K562 (cell line): ENCODE results near the gene ATP6V0E1. TPM values are rescaled to one million over a fixed set of nuclear protein-coding genes. Genes with fewer than 3 reads are reported as not detected.

Experiments
- ARID1B ChIP-seq: fragments of 450-650 bp; IDR thresholded peaks from 2 replicates; pipeline ENCODE4 v1.6.1; 2016; ENCODE audit warnings: antibody characterized with exemption, mild to moderate bottlenecking, inconsistent platforms
- ARID3A ChIP-seq: IDR thresholded peaks from 2 replicates; pipeline ENCODE4 v1.6.1; 2012; ENCODE audit warnings: low read depth, low read length, improper control_type of control experiment, borderline replicate concordance
- CBFA2T2 ChIP-seq: fragments of 450-650 bp; conservative IDR thresholded peaks from 2 replicates; pipeline ENCODE4 v1.6.1; 2017; ENCODE audit warnings: mild to moderate bottlenecking
- CBX3 ChIP-seq, 2 experiments: IDR thresholded peaks; 1 replicate in 1 of 2; 2 replicates in 1 of 2; pipeline ENCODE4 v1.6.1; 2012; ENCODE audit warnings: inconsistent platforms in 2 of 2, low read length in 2 of 2, borderline replicate concordance in 1 of 2, control low read depth in 1 of 2
- CHD2 ChIP-seq: IDR thresholded peaks from 2 replicates; pipeline ENCODE4 v1.6.1; 2011; ENCODE audit warnings: low read depth, low read length
- ELF4 ChIP-seq: fragments of 450-650 bp; formaldehyde crosslinking; IDR thresholded peaks from 2 replicates; pipeline ENCODE4 v1.4.0; 2022; ENCODE audit warnings: missing genetic modification characterization
- ESRRA ChIP-seq: fragments of 450-650 bp; IDR thresholded peaks from 2 replicates; pipeline ENCODE4 v1.6.1; 2014; ENCODE audit warnings: low read depth, mild to moderate bottlenecking, moderate library complexity, borderline replicate concordance
- GABPA ChIP-seq: fragments of 200-800 bp; sonication (Bioruptor generic); conservative IDR thresholded peaks from 2 replicates; pipeline ENCODE4 v1.6.1; 2016; ENCODE audit warnings: low read depth, missing genetic modification characterization, missing compliant biosample characterization
- GTF2F1 ChIP-seq: IDR thresholded peaks from 2 replicates; pipeline ENCODE4 v1.6.1; 2011; ENCODE audit warnings: low read depth, low read length, improper control_type of control experiment
- HIVEP1 ChIP-seq: fragments of 250-450 bp; sonication (Bioruptor Pico); IDR thresholded peaks from 2 replicates; pipeline ENCODE4 v1.4.0; 2020; ENCODE audit warnings: mild to moderate bottlenecking
- HNRNPL ChIP-seq: fragments of 200-400 bp; formaldehyde crosslinking; IDR thresholded peaks from 2 replicates; pipeline ENCODE4 v1.6.1; 2017; ENCODE audit warnings: low read depth, mild to moderate bottlenecking, low read length
- KDM5B ChIP-seq: fragments of 200-600 bp; sonication (generic); IDR thresholded peaks from 2 replicates; pipeline ENCODE4 v1.6.1; 2012; ENCODE audit warnings: low read depth, mild to moderate bottlenecking, moderate library complexity, low read length, control low read depth, inconsistent platforms; ENCODE audit not compliant: insufficient replicate concordance
- MAZ ChIP-seq, 2 experiments: fragments of 450-650 bp in 1 of 2; sonication (generic) in 1 of 2; formaldehyde crosslinking; IDR thresholded peaks in 1 of 2; conservative IDR thresholded peaks in 1 of 2; 2 replicates each; pipeline versions ENCODE4 v1.4.0 to v1.5.0; 2020; ENCODE audit warnings: mild to moderate bottlenecking in 1 of 2, missing genetic modification reagents in 1 of 2
- MTA2 ChIP-seq: fragments of 450-650 bp; IDR thresholded peaks from 2 replicates; pipeline ENCODE4 v1.6.1; 2016; ENCODE audit warnings: low read depth
- NCOR1 ChIP-seq: fragments of 450-650 bp; IDR thresholded peaks from 2 replicates; pipeline ENCODE4 v1.6.1; 2016; ENCODE audit warnings: mild to moderate bottlenecking, moderate library complexity
- NONO ChIP-seq, 2 experiments: fragments of 200-400 bp in 1 of 2; fragments of 450-650 bp in 1 of 2; formaldehyde crosslinking in 1 of 2; IDR thresholded peaks; 2 replicates each; pipeline ENCODE4 v1.6.1; 2017; ENCODE audit warnings: low read depth in 2 of 2, mild to moderate bottlenecking in 2 of 2, moderate library complexity in 2 of 2, low read length in 1 of 2
- PBX2 ChIP-seq, 2 experiments: IDR thresholded peaks in 1 of 2; conservative IDR thresholded peaks in 1 of 2; 2 replicates each; pipeline ENCODE4 v1.6.1; 2016; ENCODE audit warnings: low read depth in 2 of 2, mild to moderate bottlenecking in 1 of 2, missing compliant biosample characterization in 1 of 2, missing genetic modification characterization in 1 of 2, moderate library complexity in 1 of 2
- PCBP2 ChIP-seq: fragments of 200-400 bp; formaldehyde crosslinking; IDR thresholded peaks from 2 replicates; pipeline ENCODE4 v1.6.1; 2018; ENCODE audit warnings: low read length, low read depth, mild to moderate bottlenecking, moderate library complexity; ENCODE audit not compliant: poor library complexity, severe bottlenecking
- POLR2AphosphoS5 ChIP-seq: IDR thresholded peaks from 2 replicates; pipeline ENCODE4 v1.6.1; 2011; ENCODE audit warnings: mild to moderate bottlenecking, low read depth, low read length, moderate library complexity; ENCODE audit not compliant: control insufficient read depth, insufficient read depth
- PTRF ChIP-seq: fragments of 450-650 bp; IDR thresholded peaks from 2 replicates; pipeline ENCODE4 v1.6.1; 2016; ENCODE audit warnings: mild to moderate bottlenecking, missing genetic modification characterization, missing compliant biosample characterization
- SAFB ChIP-seq: fragments of 200-400 bp; formaldehyde crosslinking; IDR thresholded peaks from 2 replicates; pipeline ENCODE4 v1.6.1; 2017; ENCODE audit warnings: low read depth, low read length, borderline replicate concordance
- SRSF7 ChIP-seq: fragments of 200-400 bp; formaldehyde crosslinking; optimal IDR thresholded peaks from 2 replicates; pipeline ENCODE3; 2017; ENCODE audit warnings: mild to moderate bottlenecking, low read depth, low read length
- TFAP4 ChIP-seq: sonication (generic); formaldehyde crosslinking; IDR thresholded peaks from 2 replicates; pipeline ENCODE4 v1.8.0; 2022; ENCODE audit warnings: missing genetic modification reagents, mild to moderate bottlenecking, moderate library complexity, borderline replicate concordance
- ZKSCAN8 ChIP-seq: fragments of 200-800 bp; sonication (Bioruptor generic); IDR thresholded peaks from 2 replicates; pipeline ENCODE4 v1.6.1; 2016; ENCODE audit warnings: missing genetic modification characterization, missing compliant biosample characterization
- polyA plus RNA-seq, 8 experiments: library from polyadenylated mRNA; depleted of rRNA in 4 of 8; stranded (reverse) in 5 of 8; unstranded in 3 of 8; fragments of >200 nt; fragmentation: Nextera tagmentation in 2 of 8; fragmentation: Illumina TruSeq in 1 of 8; extraction: Ambion mirVana in 2 of 8; extraction: Trizol in 1 of 8; gene quantifications; 2 replicates each; pipeline versions ENCODE4 v1.2.1 to v1.2.3, GENCODE V29; 2011 to 2014; ENCODE audit warnings: inconsistent platforms in 1 of 8, missing spikeins in 1 of 8
- total RNA-seq, 7 experiments: library from RNA; depleted of rRNA in 6 of 7; stranded (reverse); fragments of >200 nt in 6 of 7; fragmentation: Illumina TruSeq in 2 of 7; extraction: Trizol in 2 of 7; gene quantifications; 2 replicates each; pipeline versions ENCODE4 v1.2.1 to v1.2.3, GENCODE V29; 2011 to 2021; ENCODE audit warnings: low replicate concordance in 1 of 7

ATP6V0E1 gene
- total and polyA plus RNA-seq, 9 of the 15 experiments (the other 6 are each of a cell fraction or from before 2014, with no cell fraction given) = 63.8 to 395 (median 112) TPM

GRCh38 chr5:173029499-173029921 is 45.9 kb downstream of the ATP6V0E1 start (continued):
- TF ChIP-seq CBX3 (IDR thresholded peaks at IDR 0.05; ENCODE audit: borderline replicate concordance in 1 of 2, low read length in 2 of 2) (no peak), PTRF (tag) (no peak), GTF2F1 (no peak), TFAP4 (CRISPR knock-in tag) (no peak), HNRNPL (no peak), PBX2 (CRISPR knock-in tag; IDR thresholded peaks at IDR 0.05; ENCODE audit: low read depth) (no peak), PBX2 (tag; conservative IDR thresholded peaks at IDR 0.05; ENCODE audit: low read depth) (peak; percentile 43), SAFB (no peak), ELF4 (CRISPR knock-in tag) (0 out of 2 replicates have a peak, but pooled peaks have one; percentile 38), ARID3A (0 out of 2 replicates have a peak, but pooled peaks have one; percentile 44), NCOR1 (peak; percentile 56), CBFA2T2 (peak; percentile 64), ESRRA (no peak), NONO (IDR thresholded peaks at IDR 0.05; ENCODE audit: low read depth in 2 of 2, low read length in 1 of 2) (no peak), CHD2 (no peak), MAZ (CRISPR knock-in tag; conservative IDR thresholded peaks at IDR 0.05 in 1 of 2, IDR thresholded peaks at IDR 0.05 in 1 of 2) (no peak), GABPA (tag) (peak; percentile 41), ARID1B (peak; percentile 83), HIVEP1 (CRISPR knock-in tag) (no peak), POLR2AphosphoS5 (peak; percentile 46; the same call in 1 of the 2 replicates), SRSF7 (no peak), ZKSCAN8 (CRISPR knock-in tag) (no peak), PCBP2 (no peak), KDM5B (no peak), MTA2 (peak; percentile 16; the same call in 1 of the 2 replicates)
